ENCODE measurements around the gene PRKACB.
A peak's percentile ranks its signal among the peaks of the same experiment; 100 is the strongest.

Gene PRKACB

GRCh38 chr1:84259376-84259775 lies 115.3 kb downstream of the PRKACB start:
- Mint-ChIP-seq H3K27ac (no peak overlapping the region), H3K4me1 (ENCODE audit: low read depth) (no peaks in the 10 kb centered on the region), H3K27me3 (ENCODE audit: low read depth) (no peaks in the 10 kb centered on the region), H3K36me3 (ENCODE audit: low read depth) (no peaks in the 10 kb centered on the region), H3K4me3 (no peak overlapping the region), H3K9me3 (no peaks in the 10 kb centered on the region)

GRCh38 chr1:84259989-84260388 lies 115.9 kb downstream of the PRKACB start:
- H3K4me1 Mint-ChIP-seq (ENCODE audit: low read depth) = no peaks in the 10 kb centered on the region
- H3K4me3 Mint-ChIP-seq = no peak overlapping the region
- no peaks in the 10 kb centered on the region for H3K9me3 Mint-ChIP-seq
- no peak overlapping the region for H3K27ac Mint-ChIP-seq
- H3K36me3 Mint-ChIP-seq (ENCODE audit: low read depth) = no peaks in the 10 kb centered on the region
- no peaks in the 10 kb centered on the region for H3K27me3 Mint-ChIP-seq (ENCODE audit: low read depth)

GRCh38 chr1:84260852-84261518 lies 116.9 kb downstream of the PRKACB start:
- Mint-ChIP-seq H3K4me3 (no peak overlapping the region), H3K4me1 (ENCODE audit: low read depth) (no peaks in the 10 kb centered on the region), H3K27ac (no peak overlapping the region), H3K9me3 (no peaks in the 10 kb centered on the region), H3K36me3 (ENCODE audit: low read depth) (no peaks in the 10 kb centered on the region), H3K27me3 (ENCODE audit: low read depth) (no peaks in the 10 kb centered on the region)

- no peaks in the 10 kb centered on the region for H3K9me3 Mint-ChIP-seq
- no peaks in the 10 kb centered on the region for H3K36me3 Mint-ChIP-seq (ENCODE audit: low read depth)
- H3K27me3 Mint-ChIP-seq (ENCODE audit: low read depth) = no peaks in the 10 kb centered on the region
- no peak overlapping the region for H3K27ac Mint-ChIP-seq
- no peaks in the 10 kb centered on the region for H3K4me1 Mint-ChIP-seq (ENCODE audit: low read depth)
- H3K4me3 Mint-ChIP-seq = no peak overlapping the region
Measured at GRCh38 chr1:84264961-84265360, 120.9 kb downstream of the PRKACB start.

GRCh38 chr1:84265867-84266266 lies 121.8 kb downstream of the PRKACB start:
- H3K36me3 Mint-ChIP-seq (ENCODE audit: low read depth) = no peaks in the 10 kb centered on the region
- H3K4me3 Mint-ChIP-seq = no peak overlapping the region
- no peaks in the 10 kb centered on the region for H3K9me3 Mint-ChIP-seq
- H3K27ac Mint-ChIP-seq = no peak overlapping the region
- no peaks in the 10 kb centered on the region for H3K4me1 Mint-ChIP-seq (ENCODE audit: low read depth)
- H3K27me3 Mint-ChIP-seq (ENCODE audit: low read depth) = no peaks in the 10 kb centered on the region

- H3K9me3 Mint-ChIP-seq = no peaks in the 10 kb centered on the region
- peaks cover 5% of the 10 kb centered on the region for H3K4me1 Mint-ChIP-seq (ENCODE audit: low read depth)
- no peak overlapping the region for H3K4me3 Mint-ChIP-seq
- no peaks in the 10 kb centered on the region for H3K36me3 Mint-ChIP-seq (ENCODE audit: low read depth)
- H3K27ac Mint-ChIP-seq = no peak overlapping the region
- no peaks in the 10 kb centered on the region for H3K27me3 Mint-ChIP-seq (ENCODE audit: low read depth)
Measured at GRCh38 chr1:84266748-84267147, 122.7 kb downstream of the PRKACB start.

- peaks cover 5% of the 10 kb centered on the region for H3K4me1 Mint-ChIP-seq (ENCODE audit: low read depth)
- no peaks in the 10 kb centered on the region for H3K36me3 Mint-ChIP-seq (ENCODE audit: low read depth)
- no peaks in the 10 kb centered on the region for H3K9me3 Mint-ChIP-seq
- no peaks in the 10 kb centered on the region for H3K27me3 Mint-ChIP-seq (ENCODE audit: low read depth)
- H3K4me3 Mint-ChIP-seq = no peak overlapping the region
- no peak overlapping the region for H3K27ac Mint-ChIP-seq
Measured at GRCh38 chr1:84267476-84267875, 123.4 kb downstream of the PRKACB start.

- Mint-ChIP-seq H3K27me3 (ENCODE audit: low read depth) (no peaks in the 10 kb centered on the region), H3K9me3 (no peaks in the 10 kb centered on the region), H3K4me3 (no peak overlapping the region), H3K4me1 (ENCODE audit: low read depth) (peaks cover 5% of the 10 kb centered on the region), H3K27ac (no peak overlapping the region), H3K36me3 (ENCODE audit: low read depth) (no peaks in the 10 kb centered on the region)
Measured at GRCh38 chr1:84268346-84268745, 124.3 kb downstream of the PRKACB start.

GRCh38 chr1:84269306-84269705 lies 125.2 kb downstream of the PRKACB start:
- H3K27me3 Mint-ChIP-seq (ENCODE audit: low read depth) = no peaks in the 10 kb centered on the region
- H3K4me3 Mint-ChIP-seq = no peak overlapping the region
- H3K27ac Mint-ChIP-seq = no peak overlapping the region
- H3K9me3 Mint-ChIP-seq = no peaks in the 10 kb centered on the region
- no peaks in the 10 kb centered on the region for H3K36me3 Mint-ChIP-seq (ENCODE audit: low read depth)
- peaks cover 5% of the 10 kb centered on the region for H3K4me1 Mint-ChIP-seq (ENCODE audit: low read depth)

GRCh38 chr1:84271441-84272151 lies 127.5 kb downstream of the PRKACB start:
- Mint-ChIP-seq H3K9me3 (no peaks in the 10 kb centered on the region), H3K4me1 (ENCODE audit: low read depth) (peaks cover 5% of the 10 kb centered on the region), H3K36me3 (ENCODE audit: low read depth) (no peaks in the 10 kb centered on the region), H3K27ac (peak overlapping the region; percentile 45), H3K27me3 (ENCODE audit: low read depth) (no peaks in the 10 kb centered on the region), H3K4me3 (no peak overlapping the region)

- Mint-ChIP-seq H3K36me3 (ENCODE audit: low read depth) (no peaks in the 10 kb centered on the region), H3K4me3 (no peak overlapping the region), H3K4me1 (ENCODE audit: low read depth) (peaks cover 5% of the 10 kb centered on the region), H3K27me3 (ENCODE audit: low read depth) (no peaks in the 10 kb centered on the region), H3K27ac (no peak overlapping the region), H3K9me3 (no peaks in the 10 kb centered on the region)
Measured at GRCh38 chr1:84272401-84272800, 128.3 kb downstream of the PRKACB start.

GRCh38 chr1:84277343-84278059 lies 133.4 kb downstream of the PRKACB start:
- H3K9me3 Mint-ChIP-seq = no peaks in the 10 kb centered on the region
- H3K4me3 Mint-ChIP-seq = no peak overlapping the region
- H3K36me3 Mint-ChIP-seq (ENCODE audit: low read depth) = no peaks in the 10 kb centered on the region
- H3K4me1 Mint-ChIP-seq (ENCODE audit: low read depth) = no peaks in the 10 kb centered on the region
- H3K27me3 Mint-ChIP-seq (ENCODE audit: low read depth) = peaks cover 4% of the 10 kb centered on the region
- H3K27ac Mint-ChIP-seq = no peak overlapping the region

GRCh38 chr1:84278905-84279304 lies 134.8 kb downstream of the PRKACB start:
- Mint-ChIP-seq H3K27ac (no peak overlapping the region), H3K4me1 (ENCODE audit: low read depth) (no peaks in the 10 kb centered on the region), H3K36me3 (ENCODE audit: low read depth) (no peaks in the 10 kb centered on the region), H3K27me3 (ENCODE audit: low read depth) (peaks cover 4% of the 10 kb centered on the region), H3K4me3 (no peak overlapping the region), H3K9me3 (no peaks in the 10 kb centered on the region)

GRCh38 chr1:84280912-84281311 lies 136.8 kb downstream of the PRKACB start:
- Mint-ChIP-seq H3K27ac (no peak overlapping the region), H3K9me3 (peaks cover 3% of the 10 kb centered on the region), H3K4me3 (no peak overlapping the region), H3K36me3 (ENCODE audit: low read depth) (no peaks in the 10 kb centered on the region), H3K27me3 (ENCODE audit: low read depth) (peaks cover 8% of the 10 kb centered on the region), H3K4me1 (ENCODE audit: low read depth) (no peaks in the 10 kb centered on the region)

- Mint-ChIP-seq H3K27me3 (ENCODE audit: low read depth) (peaks cover 14% of the 10 kb centered on the region), H3K4me3 (no peak overlapping the region), H3K27ac (no peak overlapping the region), H3K9me3 (peaks cover 19% of the 10 kb centered on the region), H3K36me3 (ENCODE audit: low read depth) (peaks cover 4% of the 10 kb centered on the region), H3K4me1 (ENCODE audit: low read depth) (no peaks in the 10 kb centered on the region)
Measured at GRCh38 chr1:84282780-84283333, 138.8 kb downstream of the PRKACB start.

All from T-helper 1 cell treated with Interleukin-12 subunit alpha and Interleukin-12 subunit beta and Interleukin-4 antibody, amounts not matched to agents 30 μg/mL and 1 μg/mL, for 36 hours (primary cell).